Effector CD8-positive, alpha-beta T cell (primary cell): ENCODE measurements around the gene ADCY9.
"Not testable (repeated sequence)": the region's sequence is repeated elsewhere in the genome, so short reads cannot be mapped to it uniquely, and the experiment has no call there.

Source experiments
- DNase-seq: peaks from one replicate; lab custom pipeline; 2025; lab: John Stamatoyannopoulos, UW

The ADCY9 gene

GRCh38 chr16:4067262-4068001 is 48.8 kb downstream of the ADCY9 start:
- DNase-seq, result no peak

GRCh38 chr16:4064950-4065352 is 51.3 kb downstream of the ADCY9 start:
- peak; percentile 4 for DNase-seq

GRCh38 chr16:4062212-4062802 is 53.9 kb downstream of the ADCY9 start:
- no peak for DNase-seq

- DNase-seq, result no peak
Measured at GRCh38 chr16:4060823-4061222, 55.4 kb downstream of the ADCY9 start.

- no peak for DNase-seq
Measured at GRCh38 chr16:4060009-4060408, 56.2 kb downstream of the ADCY9 start.

- no peak for DNase-seq
Measured at GRCh38 chr16:4058386-4058785, 57.9 kb downstream of the ADCY9 start.

DNA sequence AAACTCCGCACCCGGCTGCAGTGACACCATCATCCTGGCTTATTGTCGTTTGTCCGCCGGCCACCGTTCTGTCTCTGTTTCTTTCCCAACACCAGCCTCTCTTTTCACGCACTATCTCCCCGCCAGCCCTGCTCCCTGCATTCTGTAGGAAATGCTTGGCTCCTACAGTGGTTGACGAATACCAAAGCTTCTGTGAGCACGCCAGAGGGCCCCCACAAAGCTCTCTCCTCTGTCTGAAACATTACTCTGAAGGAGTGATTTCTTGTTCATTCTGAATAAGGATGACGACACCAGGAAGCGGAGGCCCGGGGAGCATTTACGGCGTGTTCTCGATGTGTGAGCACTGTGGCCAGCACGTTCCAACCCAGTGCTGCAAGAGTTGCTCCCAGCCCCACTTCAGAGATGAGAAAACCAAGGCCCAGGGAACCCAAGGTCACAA is 58.8 kb downstream of the ADCY9 start:
- DNase-seq, result no peak

DNA sequence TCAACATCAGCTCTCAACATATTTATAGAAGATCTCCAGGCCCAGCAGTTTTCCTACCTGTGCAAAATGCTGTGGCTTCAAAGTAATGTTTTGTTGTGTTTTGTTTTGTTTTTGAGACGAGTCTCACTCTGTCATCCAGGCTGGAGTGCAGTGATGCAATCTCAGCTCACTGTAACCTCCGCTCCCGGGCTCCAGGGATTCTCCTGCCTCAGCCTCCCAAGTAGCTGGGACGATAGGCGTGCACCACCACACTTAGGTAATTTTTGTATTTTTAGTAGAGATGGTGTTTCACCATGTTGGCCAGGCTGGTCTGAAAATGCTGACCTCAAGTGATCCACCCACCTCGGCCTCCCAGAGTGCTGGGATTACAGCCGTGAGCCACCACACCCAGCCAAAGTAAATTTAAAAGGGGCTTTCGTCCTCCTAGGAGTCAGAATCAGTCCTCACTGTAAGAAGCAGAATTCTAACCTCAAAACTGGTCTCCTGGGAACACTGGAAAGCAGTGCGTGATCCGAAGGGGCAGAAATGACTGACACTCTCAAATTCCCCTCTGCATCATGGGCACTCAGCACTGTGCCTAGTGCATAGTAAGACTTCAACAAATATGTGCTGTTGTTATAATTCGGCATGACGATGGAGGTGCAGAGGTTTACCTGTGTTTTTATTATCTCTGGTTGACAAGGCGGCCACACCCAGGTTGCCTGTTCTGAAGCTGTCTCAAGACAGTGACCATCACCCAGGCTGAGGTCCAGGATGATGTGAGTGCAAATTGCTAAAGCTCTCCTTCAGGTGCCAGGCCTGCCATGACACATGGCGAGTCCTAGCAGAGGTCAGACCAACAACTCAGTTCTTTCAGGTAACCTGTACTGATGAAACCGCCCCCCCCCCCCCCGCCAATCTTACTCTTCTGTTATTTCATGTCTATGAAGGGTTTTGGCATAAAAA is 59.8 kb downstream of the ADCY9 start:
- DNase-seq, result no peak

DNA sequence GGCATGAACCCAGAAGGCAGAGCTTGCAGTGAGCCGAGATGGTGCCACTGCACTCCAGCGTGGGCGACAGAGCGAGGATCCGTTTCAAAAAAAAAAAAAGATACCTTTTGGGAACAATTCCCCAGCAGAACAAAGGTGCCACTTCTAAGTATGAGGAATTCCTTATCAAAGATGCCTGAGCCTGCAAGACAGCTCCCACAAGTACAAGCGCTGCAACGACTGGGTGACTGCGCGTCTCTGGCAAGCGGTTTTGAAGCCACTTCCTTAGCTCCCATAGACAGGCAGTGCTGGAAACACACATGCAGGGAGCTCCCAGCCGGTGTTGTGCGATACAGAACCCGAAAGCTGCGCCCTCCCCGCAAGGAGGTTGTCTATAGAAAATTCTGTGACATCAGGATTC is 60.5 kb downstream of the ADCY9 start:
- DNase-seq, result no peak

DNA sequence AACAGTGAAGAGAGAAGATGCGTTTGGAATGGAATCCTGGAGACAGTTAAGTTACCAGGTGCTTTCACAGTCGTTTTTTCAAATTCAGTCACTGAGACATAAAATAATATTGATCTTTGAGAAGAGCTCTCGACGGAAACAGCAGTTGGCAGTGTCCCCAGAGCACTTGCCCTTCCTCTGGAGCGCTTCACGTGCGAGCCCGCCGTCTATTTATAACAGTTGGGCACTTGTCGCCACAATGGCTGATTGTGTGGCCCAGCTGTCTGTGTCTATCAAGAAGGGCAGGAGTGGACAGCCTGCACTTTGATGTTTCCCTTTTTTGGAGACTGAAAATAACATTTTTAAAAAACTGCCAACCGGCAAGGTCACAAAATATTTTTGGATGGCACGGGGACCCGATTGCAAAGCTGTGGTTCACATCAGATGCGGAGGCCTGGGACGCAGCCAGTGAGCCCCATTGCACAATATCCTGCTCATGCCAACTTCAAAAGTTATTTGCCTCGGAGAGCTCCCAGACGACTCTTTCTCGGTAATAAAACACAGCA is 62.9 kb downstream of the ADCY9 start:
- DNase-seq, result no peak

- DNase-seq, result no peak
Measured at GRCh38 chr16:4052801-4053293, 63.4 kb downstream of the ADCY9 start.

DNA sequence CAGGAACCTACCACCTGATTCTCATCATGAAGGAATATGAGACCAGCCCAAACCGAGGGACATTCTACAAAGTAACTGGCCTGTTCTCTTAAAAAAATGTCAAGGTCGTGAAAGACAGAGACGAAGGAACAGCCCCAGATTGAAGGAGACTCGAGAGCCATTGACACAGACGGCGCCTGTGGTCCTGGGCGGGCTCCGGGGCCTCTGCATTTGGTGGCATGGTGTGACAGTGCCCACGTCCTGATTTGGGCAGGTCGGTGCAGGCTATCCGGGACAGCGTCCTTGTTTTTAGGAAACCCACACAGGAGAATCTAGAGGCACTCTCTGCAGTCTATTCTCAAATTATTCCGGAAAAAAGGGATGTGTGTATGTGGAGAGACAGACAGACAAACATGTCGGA is 64.1 kb downstream of the ADCY9 start:
- no peak for DNase-seq

- no peak for DNase-seq
Measured at GRCh38 chr16:4051591-4051990, 64.7 kb downstream of the ADCY9 start.

GRCh38 chr16:4049031-4049430 is 67.2 kb downstream of the ADCY9 start:
- DNase-seq, result no peak

GRCh38 chr16:4048481-4048880 is 67.8 kb downstream of the ADCY9 start:
- DNase-seq, result no peak

GRCh38 chr16:4046221-4046620 is 70.0 kb downstream of the ADCY9 start:
- no peak for DNase-seq

DNA sequence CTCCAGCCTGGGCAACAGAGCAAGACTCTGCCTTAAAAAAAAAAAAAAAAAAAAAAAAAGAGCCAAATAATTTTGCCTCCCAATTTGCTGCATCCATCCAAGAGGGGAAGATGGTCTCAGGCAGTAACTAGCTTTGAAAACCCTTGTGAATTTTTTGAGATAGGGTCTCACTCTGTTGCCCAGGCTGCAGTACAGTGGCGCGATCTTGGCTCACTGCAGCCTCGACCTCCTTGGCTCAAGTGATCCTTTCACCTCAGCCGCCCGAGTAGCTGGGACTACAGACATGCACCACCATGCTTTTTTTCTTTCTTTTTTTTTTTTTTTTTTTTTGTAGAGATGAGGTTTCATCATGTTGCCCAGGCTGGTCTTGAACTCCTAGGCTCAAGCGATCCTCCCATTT is 70.7 kb downstream of the ADCY9 start:
- DNase-seq, result not testable (repeated sequence)

DNA sequence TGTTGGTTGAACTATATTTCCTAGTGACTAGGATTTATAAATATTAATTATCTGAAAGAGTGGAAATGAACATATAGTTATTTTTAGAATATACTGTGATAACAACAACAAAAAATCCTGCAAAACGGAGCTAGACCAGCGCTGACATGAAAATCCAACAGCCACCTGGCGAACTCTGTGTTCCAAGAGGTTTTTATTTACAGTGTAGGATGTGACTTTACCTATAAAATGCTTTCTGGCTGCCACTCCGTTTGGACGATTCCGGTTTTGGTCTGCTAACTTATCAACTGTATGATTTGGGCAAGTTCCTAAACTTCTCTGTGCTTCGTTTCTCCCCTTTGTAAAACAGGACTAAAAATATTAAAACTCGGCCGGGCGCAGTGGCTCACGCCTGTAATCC is 73.7 kb downstream of the ADCY9 start:
- DNase-seq, result no peak

- no peak for DNase-seq
Measured at GRCh38 chr16:4038448-4038847, 77.8 kb downstream of the ADCY9 start.

DNA sequence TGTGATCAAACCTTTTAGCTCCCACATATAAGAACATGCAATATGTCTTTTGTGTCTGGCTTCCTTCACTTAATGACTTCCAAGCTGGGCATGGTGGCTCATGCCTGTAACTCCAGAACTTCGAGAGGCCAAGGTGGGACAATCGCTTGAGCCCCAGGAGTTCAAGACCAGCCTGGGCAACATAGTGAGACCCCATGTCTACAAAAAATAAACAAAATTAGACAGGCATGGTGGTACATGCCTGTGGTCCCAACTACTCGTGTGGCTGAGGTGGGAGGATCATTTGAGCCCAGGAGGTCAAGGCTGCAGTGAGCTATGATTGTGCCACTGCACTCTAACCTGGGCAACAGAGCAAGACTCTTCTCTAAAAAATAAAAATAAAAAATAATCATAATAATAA is 79.3 kb downstream of the ADCY9 start:
- DNase-seq, result not testable (repeated sequence)

DNA sequence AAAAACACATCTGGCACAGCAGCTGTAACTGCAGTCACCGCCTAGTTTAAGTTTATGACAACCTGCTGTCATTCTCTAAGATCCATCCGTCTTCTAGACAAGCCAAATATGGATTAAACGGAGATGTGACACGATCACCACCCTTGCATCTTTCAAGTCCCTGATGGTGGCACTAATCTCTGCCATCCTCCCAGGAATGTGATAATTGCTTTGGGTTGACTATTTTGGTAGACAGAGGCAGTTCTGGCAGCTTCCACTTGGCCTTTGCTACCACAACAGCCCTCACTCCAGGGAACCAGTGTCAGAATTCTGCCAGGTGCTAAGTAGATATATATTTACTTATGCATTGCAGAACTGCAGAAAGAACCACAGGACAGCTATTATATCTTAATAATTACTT is 81.3 kb downstream of the ADCY9 start:
- no peak for DNase-seq

GRCh38 chr16:4033951-4034350 is 82.3 kb downstream of the ADCY9 start:
- no peak for DNase-seq
